ENCODE results near the gene CFAP54.
"Not testable (repeated sequence)": the region's sequence is repeated elsewhere in the genome, so short reads cannot be mapped to it uniquely, and the experiment has no call there.

CFAP54 gene, protein sequence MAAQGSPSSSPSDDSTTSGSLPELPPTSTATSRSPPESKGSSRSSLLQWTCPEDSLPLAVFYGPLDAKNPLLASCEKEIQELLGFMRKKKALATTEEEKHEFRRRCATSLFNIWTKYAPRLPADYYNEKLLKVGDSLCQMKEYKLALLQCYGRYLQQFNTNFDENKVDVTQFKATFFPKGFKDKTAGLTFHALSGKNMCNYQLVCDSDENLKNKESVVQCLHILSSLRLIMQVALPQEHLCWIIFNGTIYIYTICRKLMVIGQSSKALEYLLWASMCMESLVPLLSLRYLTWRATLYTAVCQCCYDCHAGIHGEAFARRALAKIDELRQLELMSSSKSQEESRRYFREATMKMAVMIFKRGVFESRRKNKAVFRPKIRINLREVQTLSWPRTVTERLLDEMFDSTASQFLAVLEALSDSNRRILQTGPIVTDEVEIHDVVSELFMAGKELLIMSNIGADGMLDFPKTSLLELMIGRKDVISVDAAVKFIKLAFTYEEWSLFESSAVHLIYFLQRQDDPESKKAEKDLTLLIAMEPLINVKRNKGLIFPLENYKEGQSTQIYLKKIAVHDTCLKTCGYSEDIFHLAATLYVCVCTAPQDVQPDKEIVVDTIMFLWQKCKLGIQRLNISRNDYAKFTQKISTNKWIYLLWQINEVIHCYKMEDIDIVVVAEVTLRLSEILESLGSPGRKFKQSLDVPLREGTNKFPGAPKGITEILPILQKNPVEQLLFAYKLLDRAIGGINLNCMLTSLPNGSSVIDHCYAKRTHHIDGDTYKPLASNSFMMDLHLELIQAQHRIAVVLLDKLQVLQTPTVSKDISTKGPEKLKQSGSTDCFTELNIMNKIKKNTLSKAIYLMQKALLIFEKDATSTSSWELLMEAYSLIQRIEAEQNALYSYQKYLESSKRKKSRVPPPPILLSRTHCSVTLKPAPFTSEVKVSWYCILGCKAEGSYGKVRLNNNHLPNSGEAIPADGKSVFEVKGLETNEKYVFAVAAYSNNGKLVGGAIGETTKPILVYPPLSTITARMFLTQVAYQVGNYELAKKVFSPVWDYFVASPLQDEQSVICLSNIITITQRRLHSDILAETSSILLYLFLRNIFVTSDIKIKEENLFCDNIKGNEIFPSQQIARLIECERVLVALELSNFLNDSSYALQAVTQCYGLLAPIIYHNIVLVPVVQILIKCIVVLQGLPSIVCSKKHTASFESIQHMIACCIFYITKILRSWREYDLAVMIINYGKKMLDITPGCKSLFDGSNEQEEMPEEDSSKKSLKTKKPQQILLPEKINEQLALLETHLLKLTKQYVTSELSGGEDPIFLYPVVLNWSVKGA (N-terminal part only)

DNA sequence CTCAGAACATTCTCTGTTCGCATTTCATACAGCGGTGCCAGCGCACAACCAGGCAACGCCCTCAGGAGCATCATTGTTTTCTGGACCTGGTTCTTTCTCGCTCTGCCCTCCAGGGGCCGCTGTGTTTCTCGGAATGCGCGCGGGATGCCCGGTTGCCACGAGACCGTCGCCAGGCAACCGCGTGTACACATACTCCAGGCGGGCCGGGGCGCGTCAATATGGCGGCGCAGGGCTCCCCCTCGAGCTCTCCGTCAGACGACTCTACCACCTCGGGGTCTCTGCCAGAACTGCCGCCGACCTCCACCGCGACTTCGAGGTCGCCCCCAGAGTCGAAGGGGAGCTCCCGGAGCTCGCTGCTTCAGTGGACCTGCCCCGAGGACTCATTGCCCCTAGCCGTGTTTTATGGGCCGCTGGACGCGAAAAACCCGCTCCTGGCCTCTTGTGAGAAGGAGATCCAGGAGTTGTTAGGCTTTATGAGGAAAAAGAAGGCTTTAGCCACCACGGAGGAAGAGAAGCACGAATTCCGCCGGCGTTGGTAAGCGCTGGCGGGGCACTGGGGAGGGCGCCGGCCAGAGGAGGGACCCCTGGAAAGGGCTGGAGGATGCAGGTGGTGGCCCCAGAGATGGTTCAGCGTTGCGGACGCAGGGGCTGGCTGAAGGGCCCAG lies at the start of gene CFAP54:
Gene CFAP54, plus strand, starts transcription at position 186 of the 665 bp plus-strand sequence. Its CDS starts 33 bp downstream, at position 219.
- peak; percentile 92 for DNase-seq

- DNase-seq: no peak
These were observed 47.6 kb upstream of the CFAP54 start for GRCh38 chr12:96441816-96442215.

DNA sequence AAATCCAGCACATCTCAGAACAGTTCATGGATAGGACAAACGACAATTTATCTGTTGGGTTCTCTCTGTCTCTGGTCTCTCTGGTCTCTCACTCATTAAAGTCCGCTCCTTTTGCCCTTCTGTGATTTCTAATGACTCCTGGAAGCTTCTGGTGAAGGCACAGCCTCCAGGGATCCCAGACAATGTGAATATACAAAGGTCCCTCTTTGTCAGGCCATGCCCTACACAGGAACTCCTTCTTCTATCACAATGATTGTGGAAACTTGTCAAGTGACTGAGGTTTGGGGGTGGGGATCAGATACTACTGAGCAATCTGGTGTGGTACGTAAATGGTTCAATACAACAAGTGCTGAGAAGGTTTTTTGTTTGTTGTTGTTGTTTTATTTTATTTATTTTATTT lies 46.5 kb upstream of the CFAP54 start:
- DNase-seq: no peak

- DNase-seq: no peak
These were observed 45.0 kb upstream of the CFAP54 start for GRCh38 chr12:96444399-96444798.

DNA sequence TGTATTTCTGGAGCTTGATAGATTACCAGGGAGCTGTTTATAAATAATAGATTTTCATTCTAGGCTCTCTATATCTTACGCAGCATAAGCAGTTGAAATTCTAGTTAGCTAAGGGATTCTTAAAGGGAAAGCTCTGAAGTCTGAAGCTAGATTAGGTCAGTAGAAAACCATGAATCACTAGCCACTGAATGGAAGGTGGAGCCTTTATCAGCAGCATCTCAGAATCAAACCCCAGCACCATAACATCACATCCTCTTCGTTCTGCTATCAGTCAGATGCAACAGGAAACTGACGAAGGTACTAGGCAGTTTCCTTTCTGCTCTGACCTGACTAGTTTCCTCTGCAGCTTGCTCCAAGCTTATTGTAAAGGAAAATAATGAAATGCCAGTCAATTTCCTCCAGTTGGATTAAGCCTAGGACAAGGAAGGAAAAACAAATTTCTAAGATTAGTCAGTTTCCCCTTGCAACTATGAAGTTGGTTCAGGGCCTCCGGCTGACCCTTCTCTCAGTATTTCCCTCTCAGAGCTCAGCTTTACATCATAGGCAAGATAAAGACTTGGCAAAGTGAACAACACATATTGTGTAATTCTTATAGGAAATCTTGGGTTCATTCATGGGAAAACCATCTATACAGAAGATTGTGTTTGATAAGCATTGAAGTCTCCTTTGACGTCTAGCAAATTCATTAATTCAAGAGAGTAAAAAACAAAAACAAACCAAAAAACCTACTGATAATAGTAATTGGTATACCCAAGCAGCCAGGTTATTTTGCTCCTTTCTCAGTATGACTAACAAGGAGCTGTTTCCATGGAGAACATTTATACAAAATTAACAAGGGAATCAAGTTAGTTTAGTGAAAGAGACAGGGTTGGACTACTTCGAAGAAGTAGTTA lies 43.4 kb upstream of the CFAP54 start:
- DNase-seq: no peak

GRCh38 chr12:96447256-96447655 lies 42.1 kb upstream of the CFAP54 start:
- DNase-seq: no peak

DNA sequence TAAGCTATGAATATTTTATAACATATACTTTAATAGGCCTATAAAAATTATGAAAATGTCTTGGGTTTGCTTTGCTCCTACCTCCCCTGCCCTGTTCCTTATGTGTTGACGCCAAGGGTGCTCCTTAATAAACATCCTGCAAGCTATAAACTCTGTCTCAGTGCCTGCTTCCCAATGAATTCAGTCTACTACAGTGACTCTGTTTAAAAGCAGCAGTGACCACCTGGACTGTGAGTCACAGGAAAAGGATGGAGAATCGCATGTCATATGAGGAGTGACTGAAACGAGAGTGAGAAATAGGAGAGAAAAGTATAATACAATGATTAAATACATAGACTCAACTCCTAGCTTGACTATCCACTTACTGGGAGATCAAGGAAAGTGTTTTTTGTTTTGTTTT lies 41.1 kb upstream of the CFAP54 start:
- DNase-seq: no peak

DNA sequence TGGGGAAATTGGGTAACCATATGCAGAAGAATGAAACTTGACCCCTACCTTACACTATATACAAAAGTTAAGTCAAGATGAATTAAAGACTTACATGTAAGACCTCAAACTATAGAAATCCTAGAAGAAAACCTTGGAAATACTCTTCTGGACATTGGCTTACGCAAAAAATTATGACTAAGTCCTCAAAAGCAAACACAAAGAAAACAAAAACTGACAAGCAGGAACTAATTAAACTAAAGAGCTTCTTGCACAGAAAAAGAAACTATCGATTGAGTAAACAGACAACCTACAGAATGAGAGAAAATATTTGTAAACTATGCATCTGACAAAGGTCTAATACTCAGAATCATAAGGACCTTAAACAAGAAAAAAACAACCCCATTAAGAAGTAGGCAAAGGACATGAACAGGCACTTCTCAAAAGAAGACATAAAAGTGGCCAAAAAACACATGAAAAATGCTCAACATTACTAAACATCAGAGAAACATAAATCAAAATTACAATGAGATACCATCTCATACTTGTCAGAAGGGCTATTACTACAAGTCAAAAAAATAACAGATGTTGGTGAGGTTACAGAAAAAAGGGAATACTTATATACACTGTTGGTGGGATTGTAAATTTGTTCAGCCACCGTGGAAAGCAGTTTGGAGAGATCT lies 37.0 kb upstream of the CFAP54 start:
- DNase-seq: no peak

- DNase-seq: no peak
These were observed 35.0 kb upstream of the CFAP54 start for GRCh38 chr12:96454396-96454795.

- DNase-seq: no peak
These were observed 33.0 kb upstream of the CFAP54 start for GRCh38 chr12:96456265-96456974.

GRCh38 chr12:96457191-96457930 lies 32.0 kb upstream of the CFAP54 start:
- no peak for DNase-seq

DNA sequence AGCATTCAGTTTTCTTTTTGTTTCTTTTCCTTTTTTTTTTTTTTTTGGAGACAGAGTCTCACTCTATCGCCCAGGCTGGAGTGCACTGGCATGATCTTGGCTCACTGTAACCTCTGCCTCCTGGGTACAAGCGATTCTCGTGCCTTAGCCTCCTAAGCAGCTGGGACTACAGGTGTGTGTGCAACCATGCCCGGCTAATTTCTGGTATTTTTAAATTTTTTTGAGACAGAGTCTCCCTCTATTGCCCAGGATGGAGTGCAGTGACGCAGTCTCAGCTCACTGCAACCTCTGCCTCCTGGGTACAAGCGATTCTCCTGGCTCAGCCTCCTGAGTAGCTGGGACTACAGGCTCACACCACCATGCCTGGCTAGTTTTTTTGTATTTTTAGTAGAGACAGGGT lies 30.1 kb upstream of the CFAP54 start:
- DNase-seq: not testable (repeated sequence)

GRCh38 chr12:96462571-96463280 lies 26.7 kb upstream of the CFAP54 start:
- no peak for DNase-seq

DNA sequence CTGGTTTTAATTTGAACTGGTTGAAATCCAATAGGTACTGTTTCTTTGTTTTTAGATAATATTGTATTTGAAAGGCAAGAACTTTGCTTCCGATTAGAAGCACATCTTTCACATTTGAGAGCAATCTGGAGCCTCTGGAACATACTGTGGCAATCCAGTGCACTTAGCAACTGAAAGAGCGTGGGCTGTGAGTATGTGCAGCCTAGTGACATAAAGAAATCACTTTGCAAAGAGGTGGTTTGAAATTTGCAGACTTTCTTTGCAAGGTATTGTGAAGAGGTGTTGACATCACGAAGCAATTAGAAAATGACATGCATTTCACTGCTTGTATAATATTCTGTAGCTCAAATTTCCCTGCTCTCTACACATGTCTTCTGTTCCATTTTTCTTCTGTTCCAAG lies 23.5 kb upstream of the CFAP54 start:
- no peak for DNase-seq

DNA sequence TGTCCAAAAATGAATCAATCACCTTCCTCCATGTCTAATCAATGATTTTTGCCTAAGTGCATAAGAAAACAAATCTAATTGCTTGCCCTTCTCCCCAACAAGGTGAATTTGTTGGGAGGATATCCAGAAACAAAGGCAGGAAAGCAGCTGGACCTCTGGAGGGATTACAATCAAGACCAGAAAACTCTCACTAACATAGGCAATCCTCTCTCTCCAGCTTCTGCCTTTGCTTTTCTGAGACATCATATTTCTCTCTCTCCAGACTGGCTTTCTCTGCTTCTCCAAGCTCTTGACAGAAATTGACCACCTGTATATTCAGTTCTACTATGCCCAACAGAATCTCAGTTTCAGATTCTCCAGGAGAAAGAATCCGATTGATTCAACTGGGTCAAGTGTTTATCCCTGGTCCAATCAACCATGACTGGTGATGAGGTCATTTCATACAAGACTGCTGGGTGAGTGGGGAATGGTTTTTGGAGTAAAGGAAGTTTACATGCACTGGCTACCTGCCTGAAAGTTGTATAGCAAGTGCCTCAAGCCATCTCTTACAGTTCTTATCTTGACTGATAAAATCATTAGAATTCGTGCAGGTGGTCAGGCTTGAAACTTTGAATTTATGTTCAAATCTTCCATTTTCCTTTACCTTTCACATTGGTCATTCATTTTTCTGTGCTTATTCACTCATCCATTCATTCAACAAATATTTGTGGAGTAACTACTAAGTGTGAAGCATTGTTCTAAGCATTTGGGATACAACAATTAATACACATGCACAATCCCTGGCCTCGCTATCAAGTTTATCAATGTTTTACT lies 22.2 kb upstream of the CFAP54 start:
- DNase-seq: no peak

DNA sequence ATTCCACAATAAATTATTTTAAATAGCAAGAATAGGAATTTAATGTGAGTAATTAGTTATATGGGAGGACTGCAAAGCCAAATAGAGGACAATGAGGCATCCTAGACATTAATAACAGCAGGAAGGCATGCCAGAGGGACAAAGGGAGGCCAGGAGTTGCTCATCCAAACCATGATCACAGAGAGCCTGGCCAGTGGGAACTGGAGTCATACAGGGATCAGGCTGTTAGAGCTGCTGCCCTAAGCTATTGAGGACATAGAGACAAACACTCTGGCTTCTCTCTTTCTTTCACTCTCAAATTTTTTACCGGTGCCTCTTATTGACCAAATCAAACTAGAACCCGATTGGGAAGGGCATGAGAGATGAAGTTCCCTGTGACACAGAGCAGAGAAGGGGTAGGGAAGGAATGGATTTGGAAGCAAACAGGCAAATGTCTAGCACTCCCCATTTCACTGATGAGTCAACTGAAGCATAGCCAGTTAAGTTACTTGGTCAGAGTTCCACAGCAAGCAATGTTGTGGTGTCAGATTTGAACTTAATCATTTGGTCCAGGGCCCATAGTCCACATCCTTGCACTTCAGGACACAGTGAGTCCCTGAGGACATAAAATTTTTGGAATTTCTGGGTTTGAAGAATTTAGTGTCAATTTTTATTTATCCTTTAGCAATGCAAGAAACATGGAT lies 17.9 kb upstream of the CFAP54 start:
- no peak for DNase-seq

GRCh38 chr12:96472384-96472783 lies 17.0 kb upstream of the CFAP54 start:
- DNase-seq: no peak

Data from NCI-H2227 treated with DMSO at 0.1 percent for 48 hours (cell line).